Esophagus squamous epithelium (tissue), 5 donors: ENCODE data around the gene BRWD1. TPM values are rescaled to one million over a fixed set of nuclear protein-coding genes. Genes with fewer than 3 reads are reported as not detected.

Experiments used
- DNase-seq: peaks from one replicate; lab custom pipeline; 2025; lab: John Stamatoyannopoulos, UW
- H3K27ac ChIP-seq, 4 donors: fragments of 200-600 bp; sonication (generic); one replicate each; pipeline ENCODE4 v1.5.1; 2016 to 2019; ENCODE audit warnings: mild to moderate bottlenecking in 1 of 4
- H3K27me3 ChIP-seq, 4 donors: fragments of 200-600 bp; sonication (generic); 1 replicate in 3 of 4; 2 replicates in 1 of 4; pipeline versions ENCODE4 v1.5.1 to v1.6.0; 2017 to 2021; ENCODE audit warnings: antibody characterized with exemption in 1 of 4
- H3K36me3 ChIP-seq, 3 donors: fragments of 200-600 bp; sonication (generic); one replicate each; pipeline ENCODE4 v1.5.1; 2016 to 2019
- H3K4me1 ChIP-seq, 3 donors: fragments of 200-600 bp; sonication (generic); one replicate each; pipeline ENCODE4 v1.5.1; 2017 to 2019
- H3K4me3 ChIP-seq, 4 donors: fragments of 200-600 bp; sonication (generic); 1 replicate in 3 of 4; 2 replicates in 1 of 4; pipeline ENCODE4 v1.5.1; 2016 to 2019; ENCODE audit warnings: mild to moderate bottlenecking in 2 of 4, moderate library complexity in 1 of 4
- H3K9me3 ChIP-seq, 3 donors: fragments of 200-600 bp; sonication (generic); one replicate each; pipeline ENCODE4 v1.5.1; 2016 to 2019
- POLR2A ChIP-seq, 4 donors: fragments of 450-650 bp; IDR thresholded peaks; one replicate each; pipeline ENCODE4 v1.6.1; 2017; ENCODE audit warnings: antibody characterized with exemption in 4 of 4, mild to moderate bottlenecking in 4 of 4, moderate library complexity in 3 of 4
- WGBS, 2 donors: methylation state at CpG; one replicate each; pipeline ENCODE4 v1.1.5; 2018; 5-methylcytosine and 5-hydroxymethylcytosine counted together
- intact Hi-C: fragments of 100-400 bp; cut with DNase I; formaldehyde crosslinking; loops from one replicate; pipeline ENCODE4 v1.15.0; 2022
- total RNA-seq, 4 donors: library from RNA; depleted of rRNA; stranded (reverse); fragments of >200 nt; gene quantifications; one replicate each; pipeline ENCODE4 v1.1.0, GENCODE V29; 2016
- TF ChIP-seq, protein P1 (sequence below), 6 experiments: fragments of 450-650 bp in 4 of 6; fragments of 200-600 bp in 2 of 6; sonication (generic) in 2 of 6; IDR thresholded peaks; one replicate each; pipeline ENCODE4 v1.5.1; 2016 to 2019; ENCODE audit warnings: antibody characterized with exemption in 6 of 6, mild to moderate bottlenecking in 4 of 6, moderate library complexity in 4 of 6
- donor health status: DM: yes; HTN: yes; CAD: no.

Gene BRWD1
- total RNA-seq, 4 donors from 2014 or later = 22.1 to 57.2 (median 26.0) TPM

DNA sequence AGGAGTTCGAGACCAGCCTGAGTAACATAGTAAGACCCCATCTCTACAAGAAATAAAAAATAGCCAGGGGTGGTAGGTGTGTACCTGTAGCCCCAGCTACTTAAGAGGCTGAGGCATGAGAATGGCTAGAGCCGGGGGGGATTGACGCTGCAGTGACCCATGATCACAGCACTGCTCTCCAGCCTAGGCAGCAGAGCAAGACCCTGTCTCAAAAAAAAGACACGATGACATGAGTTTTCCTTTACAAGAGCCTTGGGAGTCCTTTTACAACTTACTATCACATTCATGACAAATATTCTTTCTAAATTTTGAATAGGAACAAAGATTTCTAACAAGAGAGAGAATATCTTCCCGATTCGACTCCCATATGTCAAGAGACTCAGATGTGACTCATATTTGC is 3.3 kb upstream of the BRWD1 start:
- WGBS, 2 donors = 89 to 90% methylated on average over 5 to 6 of the region's 6 CpGs
- no peak for DNase-seq
- intact Hi-C loops = loop anchor here (10.0 kb wide), 1 partner anchor 68 kb away; a partner anchor contains a TSS

DNA sequence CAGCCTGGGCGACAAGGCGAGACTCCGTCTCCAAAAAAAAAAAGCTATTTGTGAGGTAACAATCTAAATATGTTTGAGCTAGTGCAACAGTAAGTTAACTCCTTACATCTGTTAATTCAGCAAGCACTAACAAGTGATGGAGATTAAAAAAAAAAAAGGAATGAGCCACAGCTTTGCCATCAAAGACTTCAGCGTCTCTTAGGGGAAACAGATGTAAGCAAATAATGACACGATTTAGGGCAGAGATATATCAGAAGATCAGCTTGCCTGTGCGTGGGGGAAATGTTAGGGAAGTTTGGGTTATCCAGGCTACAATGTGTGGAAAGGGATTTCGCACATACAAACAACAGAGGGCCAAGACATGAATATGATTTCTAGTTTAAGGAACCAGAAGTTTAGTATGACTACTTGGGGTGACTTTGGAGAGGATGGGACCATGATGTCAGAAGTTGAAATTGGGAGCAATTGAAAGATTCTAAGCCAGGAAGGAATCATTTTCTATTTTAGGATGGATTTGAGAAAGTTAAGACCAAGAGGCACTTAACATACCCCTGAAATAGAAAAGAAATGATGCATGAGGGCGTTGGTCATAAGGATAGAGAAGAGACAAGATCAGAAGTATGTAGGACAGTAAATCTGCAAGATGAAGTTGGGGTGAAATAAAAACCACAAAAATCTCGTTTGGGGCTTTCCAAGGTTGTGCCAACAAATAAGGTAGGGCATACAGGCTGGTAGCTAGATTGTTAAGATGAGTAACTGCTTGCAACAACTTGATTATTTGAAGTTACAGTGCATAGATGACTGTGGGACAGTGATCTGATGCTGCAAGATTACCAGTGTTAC is 2.4 kb upstream of the BRWD1 start:
- Histone ChIP-seq H3K27me3 (no peaks in the 10 kb centered on the region), H3K27ac (no peak overlapping the region), H3K4me1 (peaks cover 0 to 44% (median 12%) of the 10 kb centered on the region in 3 donors), H3K4me3 (no peak overlapping the region), H3K9me3 (no peaks in the 10 kb centered on the region), H3K36me3 (peaks cover 0 to 8% (median 0%) of the 10 kb centered on the region in 3 donors)
- 67 to 74% methylated on average over 8 to 9 of the region's 9 CpGs for WGBS, 2 donors
- TF ChIP-seq POLR2A (IDR thresholded peaks at IDR 0.05) = no peak
- TF ChIP-seq, protein P1, sequence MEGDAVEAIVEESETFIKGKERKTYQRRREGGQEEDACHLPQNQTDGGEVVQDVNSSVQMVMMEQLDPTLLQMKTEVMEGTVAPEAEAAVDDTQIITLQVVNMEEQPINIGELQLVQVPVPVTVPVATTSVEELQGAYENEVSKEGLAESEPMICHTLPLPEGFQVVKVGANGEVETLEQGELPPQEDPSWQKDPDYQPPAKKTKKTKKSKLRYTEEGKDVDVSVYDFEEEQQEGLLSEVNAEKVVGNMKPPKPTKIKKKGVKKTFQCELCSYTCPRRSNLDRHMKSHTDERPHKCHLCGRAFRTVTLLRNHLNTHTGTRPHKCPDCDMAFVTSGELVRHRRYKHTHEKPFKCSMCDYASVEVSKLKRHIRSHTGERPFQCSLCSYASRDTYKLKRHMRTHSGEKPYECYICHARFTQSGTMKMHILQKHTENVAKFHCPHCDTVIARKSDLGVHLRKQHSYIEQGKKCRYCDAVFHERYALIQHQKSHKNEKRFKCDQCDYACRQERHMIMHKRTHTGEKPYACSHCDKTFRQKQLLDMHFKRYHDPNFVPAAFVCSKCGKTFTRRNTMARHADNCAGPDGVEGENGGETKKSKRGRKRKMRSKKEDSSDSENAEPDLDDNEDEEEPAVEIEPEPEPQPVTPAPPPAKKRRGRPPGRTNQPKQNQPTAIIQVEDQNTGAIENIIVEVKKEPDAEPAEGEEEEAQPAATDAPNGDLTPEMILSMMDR (IDR thresholded peaks at IDR 0.05) = no peak
- intact Hi-C loops = loop anchor here (10.0 kb wide), 1 partner anchor 69 kb away; a partner anchor contains a TSS
- DNase-seq = no peak

More for the DNA sequence above, 3.3 kb upstream of the BRWD1 start:
- TF ChIP-seq POLR2A (IDR thresholded peaks at IDR 0.05) = no peak
- TF ChIP-seq, protein P1 (IDR thresholded peaks at IDR 0.05) = no peak
- Histone ChIP-seq H3K27ac (no peak overlapping the region), H3K9me3 (no peaks in the 10 kb centered on the region), H3K4me1 (peaks cover 0 to 35% (median 7%) of the 10 kb centered on the region in 3 donors), H3K4me3 (no peak overlapping the region), H3K27me3 (no peaks in the 10 kb centered on the region), H3K36me3 (no peaks in the 10 kb centered on the region)

DNA sequence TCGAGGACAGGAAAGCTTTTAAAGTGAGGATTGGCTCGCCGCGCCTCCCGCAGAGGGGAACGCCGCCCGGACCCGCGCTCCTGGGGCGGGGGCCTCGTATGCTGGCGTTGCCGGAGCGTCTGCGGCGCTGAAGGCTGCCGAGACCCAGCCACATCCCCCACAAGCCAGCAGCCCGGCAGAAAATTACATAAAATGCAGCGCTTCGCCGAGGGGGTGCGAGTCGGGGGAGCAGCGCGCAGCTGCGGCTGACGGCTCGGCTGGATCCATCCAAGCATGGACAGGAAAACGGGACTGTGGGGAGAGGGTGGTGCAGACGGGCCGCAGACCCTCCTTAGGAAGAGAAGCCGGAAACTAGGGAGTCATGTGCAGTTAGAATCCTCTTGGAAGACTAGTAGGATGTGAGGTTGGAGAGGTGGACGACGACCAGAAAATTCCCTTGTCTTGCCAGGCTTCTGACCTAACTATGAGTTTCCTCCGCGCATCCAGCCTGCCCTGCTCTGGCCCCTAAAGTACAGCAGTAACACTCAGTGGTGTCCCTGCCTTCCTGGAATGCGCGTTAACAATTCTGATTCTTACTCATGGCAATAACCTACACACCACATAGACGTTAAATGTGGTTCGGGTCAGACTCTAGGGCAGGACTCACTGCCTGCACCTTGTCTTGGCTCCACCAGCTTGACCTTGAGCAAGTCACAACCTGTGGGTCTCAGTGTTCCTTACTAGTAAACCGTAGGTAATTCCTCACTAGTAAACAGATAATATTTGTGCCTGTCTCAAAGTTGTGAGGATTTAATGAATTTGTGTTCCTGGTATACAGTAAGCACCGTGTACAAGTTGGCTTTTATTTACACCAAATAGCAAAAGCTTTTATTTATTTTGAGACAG is 953 bp upstream of the BRWD1 start:
- Histone ChIP-seq H3K27ac (peak overlapping the region; percentile 98 to 99 (median 98)), H3K4me1 (peaks cover 0 to 47% (median 12%) of the 10 kb centered on the region in 3 donors), H3K36me3 (peaks cover 0 to 23% (median 0%) of the 10 kb centered on the region in 3 donors), H3K27me3 (no peaks in the 10 kb centered on the region), H3K4me3 (peak overlapping the region; percentile 72 to 96 (median 85)), H3K9me3 (no peaks in the 10 kb centered on the region)
- WGBS, 2 donors = 2 to 4% methylated on average over 13 to 16 of the region's 43 CpGs
- no peak for TF ChIP-seq POLR2A (IDR thresholded peaks at IDR 0.05)
- TF ChIP-seq, protein P1 (IDR thresholded peaks at IDR 0.05) = no peak
- intact Hi-C loops = loop anchor here (10.0 kb wide), 1 partner anchor 70 kb away; a partner anchor contains a TSS
- DNase-seq = no peak

DNA sequence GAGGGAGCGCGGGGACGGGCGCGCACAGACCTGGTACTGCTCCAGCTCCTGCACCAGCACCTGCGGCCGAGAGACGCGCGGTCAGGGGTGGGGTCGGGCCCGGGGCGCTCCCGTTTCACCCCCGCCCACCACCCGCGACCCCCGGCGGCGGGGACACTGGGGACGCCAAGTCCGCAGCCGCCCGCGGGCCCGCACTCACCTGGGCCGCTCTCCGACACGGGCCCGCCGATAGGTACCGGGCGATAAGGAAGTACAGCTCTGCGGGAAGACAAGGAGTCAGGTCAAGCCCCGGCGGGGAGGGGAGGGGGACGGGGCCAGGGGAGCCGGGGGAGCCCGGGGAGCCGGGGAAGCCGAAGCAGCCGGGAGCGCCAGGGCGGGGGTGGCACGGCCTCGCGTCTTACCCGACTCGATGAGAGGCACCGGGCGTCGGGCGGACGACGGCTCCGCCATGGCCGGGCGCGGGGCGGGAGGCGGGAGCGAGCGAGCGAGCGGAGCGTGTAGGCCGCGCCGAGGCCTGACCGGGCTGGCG is 326 bp downstream of the BRWD1 start:
- TF ChIP-seq POLR2A (IDR thresholded peaks at IDR 0.05) = no peak
- TF ChIP-seq, protein P1 (IDR thresholded peaks at IDR 0.05) = no peak
- Histone ChIP-seq H3K36me3 (peaks cover 0 to 32% (median 0%) of the 10 kb centered on the region in 3 donors), H3K4me1 (peaks cover 0 to 47% (median 12%) of the 10 kb centered on the region in 3 donors), H3K27ac (peak overlapping the region; percentile 98 to 99 (median 98)), H3K27me3 (no peaks in the 10 kb centered on the region), H3K4me3 (peak overlapping the region; percentile 72 to 96 (median 85)), H3K9me3 (no peaks in the 10 kb centered on the region)
- DNase-seq = no peak
- intact Hi-C loops = loop anchor here (10.0 kb wide), 1 partner anchor 72 kb away; a partner anchor contains a TSS
- 0% methylated on average over 2 of the region's 71 CpGs; no CpG with 5 or more reads in 1 of the 2 donors for WGBS, 2 donors
